GM19099 (cell line): Measurements from ENCODE around the gene PGAP2.
A peak's percentile ranks its signal among the peaks of the same experiment; 100 is the strongest.

Experiments
- POLR2A ChIP-seq: IDR thresholded peaks from 3 replicates; pipeline ENCODE4 v1.6.1; 2011; ENCODE audit warnings: low read depth; ENCODE audit not compliant: insufficient read length; ENCODE audit errors: extremely low read depth

Gene PGAP2

GRCh38 chr11:3824714-3825472, 16.5 kb downstream of the PGAP2 start:
- no peak for TF ChIP-seq POLR2A

DNA sequence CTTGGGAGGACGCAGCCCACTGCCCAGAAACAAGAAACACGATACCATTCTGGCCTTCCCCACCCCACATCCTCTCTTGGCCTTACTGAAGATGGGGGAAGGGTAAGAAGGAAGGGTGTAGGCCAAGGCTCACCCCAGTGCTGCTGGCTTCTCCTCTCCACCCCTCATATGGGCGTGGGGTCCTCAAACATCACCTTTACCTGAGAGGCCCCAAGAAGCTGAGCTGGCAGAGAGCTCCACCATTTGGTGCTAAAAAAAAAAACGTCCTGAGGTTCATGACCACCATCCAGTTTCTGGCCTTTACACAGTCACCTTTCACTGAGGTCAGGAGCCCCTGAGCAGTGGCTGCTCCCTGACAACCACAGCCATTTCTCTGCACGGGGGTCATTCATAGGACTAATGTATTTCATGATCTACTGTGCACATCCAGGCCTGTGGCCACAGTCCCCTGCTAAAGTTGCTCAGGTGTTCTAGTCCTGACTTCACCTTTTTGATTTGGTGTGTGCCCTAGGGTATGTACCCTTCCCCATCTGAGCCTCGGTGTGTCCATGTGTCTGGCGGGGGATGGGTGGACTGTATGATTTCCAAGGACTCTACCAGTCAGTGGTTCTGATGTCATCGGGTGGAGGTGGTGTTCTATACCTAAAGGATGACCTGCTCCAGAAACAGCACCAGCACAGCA, 17.3 kb downstream of the PGAP2 start:
- TF ChIP-seq POLR2A, result no peak

GRCh38 chr11:3826721-3827120, 18.4 kb downstream of the PGAP2 start:
- no peak for TF ChIP-seq POLR2A

GRCh38 chr11:3827434-3828186, 19.2 kb downstream of the PGAP2 start:
- no peak for TF ChIP-seq POLR2A

DNA sequence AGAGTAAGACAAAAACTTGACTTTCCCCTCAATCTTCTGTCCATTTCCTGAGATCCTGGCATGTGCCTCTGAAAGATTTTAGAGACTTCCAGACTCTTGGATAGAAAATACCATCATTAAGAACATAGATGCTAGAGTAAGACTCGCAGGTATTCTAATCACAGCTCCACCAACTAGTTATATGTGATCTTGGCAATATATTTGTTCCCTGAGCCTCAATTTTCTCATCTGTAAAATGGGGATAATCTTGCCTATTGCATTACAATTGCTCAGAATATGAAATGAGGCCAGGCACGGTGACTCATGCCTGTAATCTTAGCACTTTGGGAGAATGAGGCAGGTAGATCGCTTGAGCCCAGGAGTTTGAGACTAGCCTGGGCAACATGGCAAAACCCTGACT, 21.7 kb downstream of the PGAP2 start:
- TF ChIP-seq POLR2A, result no peak

DNA sequence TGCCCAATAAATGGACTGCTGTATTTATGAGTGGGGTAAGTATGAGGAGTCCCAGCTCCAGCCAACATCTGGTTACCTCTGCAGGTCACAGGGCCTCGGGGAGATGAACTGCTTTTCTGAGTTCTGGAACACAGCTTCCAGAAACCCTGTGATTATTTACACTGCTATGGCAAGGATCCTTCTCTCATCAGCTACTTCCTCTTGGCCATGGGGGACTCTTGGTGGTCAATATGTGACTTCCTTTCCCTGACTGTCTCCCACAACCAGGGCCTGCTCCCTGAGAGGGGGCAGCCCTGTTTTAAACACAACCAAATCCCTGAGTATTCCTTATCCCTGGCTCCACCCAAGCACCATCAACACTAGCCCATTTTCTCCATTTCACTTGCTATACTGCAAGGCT, 22.4 kb downstream of the PGAP2 start:
- TF ChIP-seq POLR2A, result no peak

DNA sequence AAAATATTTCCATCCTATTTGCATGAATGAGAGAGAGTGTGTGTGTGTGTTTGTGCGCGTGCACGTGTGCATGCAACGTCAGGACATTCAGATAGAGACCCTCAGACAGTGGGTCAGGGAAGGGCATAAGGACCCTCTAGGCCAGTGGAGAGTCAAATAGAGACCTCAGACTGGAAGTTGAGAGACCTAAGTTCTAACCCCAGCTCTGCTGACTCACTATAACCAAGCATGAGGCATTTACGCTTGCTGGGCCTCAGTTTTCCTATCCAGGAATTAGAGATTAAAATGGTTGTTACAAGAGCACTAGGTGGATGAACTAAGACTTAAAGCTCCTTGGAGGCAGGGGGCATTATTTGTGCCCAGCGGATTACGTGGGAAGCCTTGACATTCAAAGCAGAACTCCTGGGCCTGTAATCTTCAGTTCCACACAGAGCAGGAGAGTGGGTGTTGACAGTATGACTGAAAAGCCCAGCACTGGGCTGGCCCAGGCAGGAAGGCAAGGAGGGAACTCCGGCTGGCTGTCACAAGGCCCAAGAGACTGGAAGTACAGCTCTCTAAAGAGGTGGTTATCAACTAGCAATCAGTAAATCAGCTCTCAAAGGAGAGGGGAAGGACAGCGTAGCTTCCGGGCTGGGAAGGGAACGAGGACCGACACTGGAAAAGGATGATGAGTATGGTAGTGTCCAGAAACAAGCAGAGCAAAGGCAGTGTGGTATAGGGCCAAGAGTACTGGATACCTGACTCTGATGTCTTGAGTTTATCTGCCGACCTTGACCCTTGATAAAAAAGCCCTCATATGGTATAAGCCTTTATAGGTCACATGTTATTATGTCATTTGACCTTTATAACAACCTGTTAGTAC, 23.2 kb downstream of the PGAP2 start:
- TF ChIP-seq POLR2A, result no peak

GRCh38 chr11:3832816-3833215, 24.5 kb downstream of the PGAP2 start:
- TF ChIP-seq POLR2A, result no peak

- no peak for TF ChIP-seq POLR2A
Measured at GRCh38 chr11:3833449-3833848, 25.1 kb downstream of the PGAP2 start.

DNA sequence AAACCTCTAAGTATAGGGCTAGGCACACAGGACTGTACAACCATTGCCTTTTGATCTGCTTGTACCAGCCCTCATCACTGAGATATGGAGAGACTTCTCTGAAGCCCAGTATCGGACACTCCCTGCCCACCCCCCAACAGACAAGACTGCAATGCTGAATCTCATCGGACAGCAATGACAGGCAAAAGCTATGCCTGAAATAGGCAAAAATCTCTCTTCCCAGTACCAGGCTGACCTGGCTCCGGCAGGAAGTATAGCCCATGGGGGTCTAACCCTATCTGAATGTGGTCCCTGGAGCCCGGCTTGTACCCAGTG, 25.9 kb downstream of the PGAP2 start:
- no peak for TF ChIP-seq POLR2A

DNA sequence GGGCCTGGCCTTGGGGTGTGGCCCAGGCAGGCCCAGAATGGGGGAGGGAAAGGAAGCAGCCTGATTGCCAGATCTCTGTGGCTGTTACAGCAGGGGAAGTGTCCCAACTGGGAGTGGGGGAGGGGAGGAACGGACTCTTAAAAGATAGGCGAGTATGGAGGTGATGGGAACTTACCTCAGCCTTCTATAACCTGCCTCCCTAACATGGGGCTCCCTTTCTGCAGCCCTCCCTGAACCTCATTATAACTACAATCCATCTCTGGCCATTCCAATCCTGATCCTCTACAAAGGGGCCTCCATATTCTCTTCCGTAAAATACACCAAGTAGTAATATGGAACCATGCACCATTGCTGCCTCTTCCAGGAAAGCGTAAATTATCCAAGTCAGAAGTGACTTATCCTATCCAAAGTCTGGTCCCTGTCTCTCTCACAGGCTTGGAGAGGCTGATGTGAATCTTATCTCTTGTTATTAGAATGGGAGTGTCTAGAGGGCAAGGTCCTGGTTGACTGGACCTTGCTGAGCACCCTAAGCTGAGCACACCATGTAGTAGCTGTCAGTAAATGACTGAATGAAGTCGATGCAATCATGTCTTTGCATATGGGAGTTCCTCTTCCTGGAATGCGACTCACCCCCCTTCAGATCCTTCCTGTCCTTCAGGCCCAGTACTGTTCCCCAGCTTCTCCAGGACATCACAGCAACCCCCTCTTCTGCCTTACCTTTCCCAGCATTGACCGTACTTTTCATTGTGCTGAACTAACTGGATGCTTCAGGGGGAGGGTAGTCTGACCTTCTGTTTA, 26.5 kb downstream of the PGAP2 start:
- TF ChIP-seq POLR2A, result no peak

DNA sequence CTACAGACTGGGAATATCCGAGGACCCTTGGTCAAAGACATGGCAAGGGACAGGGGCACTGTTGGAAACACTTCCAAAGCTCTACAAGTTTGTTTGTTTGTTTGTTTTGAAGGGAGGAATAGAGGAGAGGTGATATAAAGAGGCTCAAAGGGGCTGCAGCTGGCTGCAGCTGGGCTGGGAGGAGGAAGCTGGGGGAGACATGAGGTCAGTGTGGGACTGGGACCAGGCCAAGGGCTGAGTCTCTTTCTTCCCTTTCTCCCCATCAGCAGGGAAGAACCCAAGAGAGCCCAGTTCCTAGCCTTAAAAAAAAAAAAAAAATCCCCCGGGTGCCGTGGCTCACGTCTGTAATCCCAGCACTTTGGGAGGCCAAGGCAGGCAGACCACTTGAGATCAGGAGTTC, 27.4 kb downstream of the PGAP2 start:
- TF ChIP-seq POLR2A, result no peak

DNA sequence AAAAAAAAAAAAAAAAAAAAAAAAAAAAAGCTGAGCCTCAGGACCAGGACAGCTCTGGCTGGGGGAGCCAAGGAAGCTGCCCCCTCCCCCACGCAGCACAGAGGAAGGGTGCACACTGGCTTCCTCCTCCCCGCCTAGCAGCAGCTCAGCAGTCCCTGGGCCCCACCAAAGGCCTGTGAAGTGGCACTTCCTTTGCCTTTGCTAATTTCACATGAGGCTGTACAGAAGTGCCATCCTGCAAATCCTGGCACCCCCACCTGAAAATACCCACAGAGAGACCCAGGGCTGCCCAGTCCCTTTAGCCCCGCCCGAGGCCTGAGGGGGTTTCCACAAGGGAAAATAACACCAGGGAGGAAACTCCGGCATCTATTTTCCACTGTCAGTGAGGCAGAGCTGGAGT, 28.5 kb downstream of the PGAP2 start:
- no peak for TF ChIP-seq POLR2A

GRCh38 chr11:3837793-3838192, 29.4 kb downstream of the PGAP2 start:
- peak; percentile 48 for TF ChIP-seq POLR2A
